NCI-H2171 (cell line): ENCODE measurements around the gene HLA-DPB1.
"Not testable (repeated sequence)": the region's sequence is repeated elsewhere in the genome, so short reads cannot be mapped to it uniquely, and the experiment has no call there.

ENCODE experiments used
- DNase-seq: peaks from one replicate; lab custom pipeline; 2025; lab: John Stamatoyannopoulos, UW

HLA-DPB1 gene

DNA sequence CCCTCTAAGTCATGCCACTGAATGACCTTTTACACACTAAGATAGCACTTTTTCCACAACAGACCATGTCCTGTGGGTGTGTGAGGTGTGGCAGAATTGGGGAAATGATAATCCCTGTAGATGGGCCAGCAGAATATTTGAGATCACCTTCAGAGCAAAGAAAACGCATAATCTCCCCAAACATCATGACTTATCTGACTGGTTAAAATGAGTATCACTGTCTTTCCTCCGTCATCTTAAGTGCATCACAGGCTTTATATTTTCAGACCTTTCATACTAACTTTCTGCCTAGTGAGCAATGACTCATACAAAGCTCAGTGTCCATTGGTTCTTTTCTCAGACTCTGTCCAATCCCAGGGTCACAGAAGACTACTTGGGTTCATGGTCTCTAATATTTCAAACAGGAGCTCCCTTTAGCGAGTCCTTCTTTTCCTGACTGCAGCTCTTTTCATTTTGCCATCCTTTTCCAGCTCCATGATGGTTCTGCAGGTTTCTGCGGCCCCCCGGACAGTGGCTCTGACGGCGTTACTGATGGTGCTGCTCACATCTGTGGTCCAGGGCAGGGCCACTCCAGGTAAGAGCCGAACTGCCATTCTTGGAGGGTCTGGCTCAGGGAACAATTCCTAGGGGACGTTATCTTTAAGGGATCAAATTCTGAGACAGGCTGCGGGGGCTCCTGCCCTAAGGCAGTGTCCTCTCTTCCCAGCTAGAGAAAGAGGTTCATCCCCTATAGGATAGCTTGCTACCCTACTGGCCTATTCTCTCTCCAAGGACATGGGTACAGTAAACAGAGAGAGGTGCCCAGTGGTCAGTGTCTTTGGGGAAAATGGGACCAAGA, at the start of gene HLA-DPB1:
HLA-DPB1 (plus strand) TSS at position 423 of the 838 bp plus-strand sequence; CDS start at position 475, 52 bp downstream.
- DNase-seq: no peak

DNA sequence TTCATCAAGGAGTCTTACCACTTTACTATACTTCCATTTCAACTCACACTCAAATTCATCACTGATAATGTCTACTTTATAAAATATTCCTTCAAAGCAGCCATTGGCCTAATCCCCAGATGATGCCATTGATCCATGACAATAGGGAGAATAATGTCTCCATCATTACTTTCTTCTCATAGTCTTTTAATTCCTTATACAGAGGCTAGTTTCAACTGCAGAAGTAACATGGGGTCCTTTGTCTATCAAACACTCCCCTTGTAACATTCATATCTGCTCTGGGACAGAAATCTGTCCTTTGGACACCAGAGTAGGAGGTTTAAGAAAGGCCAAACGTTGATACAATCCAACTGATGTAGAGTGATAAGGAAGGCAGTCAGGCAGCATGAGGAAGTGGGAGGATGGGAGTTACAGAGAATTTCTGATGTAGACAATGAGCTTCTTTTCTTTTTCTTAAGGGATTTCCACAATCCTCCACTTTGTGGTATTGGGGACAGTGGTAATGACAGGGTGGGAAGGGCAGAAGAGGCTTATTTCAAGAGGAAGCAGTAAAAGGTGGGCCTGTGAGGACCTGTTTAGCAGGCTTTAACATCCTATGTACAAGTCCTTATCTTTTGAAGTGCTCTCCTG, 47.5 kb upstream of the HLA-DPB1 start:
- no peak for DNase-seq

DNA sequence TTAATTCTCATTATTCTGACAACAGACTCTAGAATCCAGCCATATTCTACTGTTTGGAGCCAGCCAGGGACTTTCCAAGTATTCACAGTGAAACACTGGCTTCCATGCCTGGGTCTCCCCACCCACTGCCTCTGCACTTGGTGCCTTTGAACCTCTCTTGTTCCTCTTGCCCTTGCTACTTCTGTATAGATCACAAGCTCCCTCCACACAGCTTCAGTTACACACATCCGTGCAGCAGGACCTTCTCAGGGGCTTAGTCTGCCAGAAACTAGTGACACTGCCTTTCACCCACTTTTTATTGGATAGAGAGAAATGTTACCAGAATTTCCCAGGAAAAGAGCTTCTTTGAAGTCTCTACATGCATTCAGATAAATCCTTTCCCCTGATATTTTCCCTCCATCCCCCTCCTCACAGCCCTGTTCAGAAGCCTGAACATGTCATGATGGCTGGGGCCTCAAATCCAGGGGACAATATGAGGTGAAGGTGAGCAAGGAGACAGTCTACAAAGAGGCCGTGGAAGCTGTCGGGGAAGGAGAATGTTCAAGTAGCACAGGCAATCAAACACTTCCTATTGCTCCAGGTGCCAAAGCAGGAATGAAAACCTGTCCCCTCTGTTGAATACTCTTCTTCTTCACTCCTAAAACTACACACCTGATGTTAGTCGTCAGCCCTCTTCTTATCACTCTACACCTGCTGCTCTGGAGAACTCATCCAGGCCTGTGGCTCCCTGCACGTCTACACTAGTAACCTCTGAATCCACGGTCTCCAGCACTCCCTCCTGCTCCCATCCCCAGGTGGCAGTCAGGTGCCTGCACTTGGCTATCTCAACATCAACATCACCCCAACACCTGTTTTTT, 46.2 kb upstream of the HLA-DPB1 start:
- no peak for DNase-seq

DNA sequence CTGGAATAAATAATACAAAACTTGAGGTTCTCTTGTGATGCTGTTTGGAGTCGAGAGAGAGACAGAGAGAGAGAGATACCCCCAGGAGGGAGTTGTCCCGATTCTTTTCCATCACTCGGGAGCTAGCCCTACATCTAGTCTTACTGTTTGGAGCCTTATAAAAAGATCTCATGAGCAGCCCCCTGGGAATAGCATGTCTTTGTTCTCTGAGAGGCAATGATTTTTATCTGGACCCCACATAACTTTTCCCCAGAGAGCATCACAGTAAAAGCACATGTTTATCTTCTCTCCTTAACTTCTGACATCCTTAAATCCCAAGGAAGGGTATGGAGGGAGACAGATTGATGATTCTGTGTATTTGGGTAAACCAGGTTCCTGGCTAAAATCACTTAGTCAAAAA, 45.5 kb upstream of the HLA-DPB1 start:
- DNase-seq: no peak

DNA sequence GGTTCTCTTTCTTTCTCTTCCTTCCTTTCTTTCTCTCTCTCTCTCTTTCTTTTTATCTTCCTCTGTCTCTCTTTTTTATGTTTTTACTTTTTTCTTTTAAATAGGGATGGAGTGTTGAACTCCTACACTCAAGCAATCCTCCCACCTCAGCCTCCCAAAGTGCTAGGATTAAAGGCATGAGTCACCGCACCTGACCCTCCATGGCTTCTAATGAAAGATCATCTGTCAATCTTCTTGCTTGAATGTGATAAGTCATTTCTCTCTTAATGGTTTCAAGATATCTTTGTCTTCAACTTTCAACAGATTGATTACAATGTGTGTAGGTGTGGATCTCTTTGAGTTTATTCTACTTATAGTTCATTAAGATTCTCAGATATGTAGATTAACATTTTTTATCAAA, 41.2 kb upstream of the HLA-DPB1 start:
- no peak for DNase-seq

DNA sequence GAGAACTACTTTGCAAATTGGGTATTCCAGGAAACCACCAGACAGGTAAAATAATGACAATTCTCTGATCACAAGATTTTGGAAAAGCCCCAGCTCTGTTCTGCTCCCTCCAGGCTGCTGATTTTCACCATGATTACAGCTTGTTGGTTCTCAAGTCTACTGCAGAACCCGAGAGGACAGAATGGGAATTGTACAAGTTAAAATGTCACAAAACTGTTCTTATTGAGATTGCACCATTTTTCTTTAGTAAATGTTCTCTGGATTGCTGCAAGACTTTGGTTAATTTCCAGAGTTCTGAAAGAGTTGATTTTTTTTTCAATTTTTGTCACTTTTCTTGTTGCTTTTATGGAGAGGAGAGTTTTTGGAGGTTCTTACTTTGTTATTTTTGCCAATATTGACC, 39.3 kb upstream of the HLA-DPB1 start:
- no peak for DNase-seq

DNA sequence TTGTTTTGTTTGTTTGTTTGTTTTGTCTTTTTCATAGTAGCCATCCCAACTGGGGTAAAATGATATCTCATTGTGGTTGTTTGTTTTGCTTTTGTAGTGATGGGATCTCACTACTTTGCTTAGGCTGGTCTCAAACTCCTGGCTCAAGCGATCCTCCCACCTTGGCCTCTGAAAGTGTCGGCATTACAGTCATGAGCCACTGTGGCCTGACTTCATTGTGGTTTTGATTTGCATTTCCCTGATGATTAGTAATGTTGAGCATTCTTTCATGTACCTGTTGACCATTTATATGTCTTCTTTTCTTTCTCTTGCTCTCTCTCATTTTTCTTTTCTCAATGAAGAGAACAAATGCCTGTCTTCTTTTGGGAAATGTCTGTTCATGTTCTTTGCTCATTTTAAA, 35.6 kb upstream of the HLA-DPB1 start:
- DNase-seq: no peak

DNA sequence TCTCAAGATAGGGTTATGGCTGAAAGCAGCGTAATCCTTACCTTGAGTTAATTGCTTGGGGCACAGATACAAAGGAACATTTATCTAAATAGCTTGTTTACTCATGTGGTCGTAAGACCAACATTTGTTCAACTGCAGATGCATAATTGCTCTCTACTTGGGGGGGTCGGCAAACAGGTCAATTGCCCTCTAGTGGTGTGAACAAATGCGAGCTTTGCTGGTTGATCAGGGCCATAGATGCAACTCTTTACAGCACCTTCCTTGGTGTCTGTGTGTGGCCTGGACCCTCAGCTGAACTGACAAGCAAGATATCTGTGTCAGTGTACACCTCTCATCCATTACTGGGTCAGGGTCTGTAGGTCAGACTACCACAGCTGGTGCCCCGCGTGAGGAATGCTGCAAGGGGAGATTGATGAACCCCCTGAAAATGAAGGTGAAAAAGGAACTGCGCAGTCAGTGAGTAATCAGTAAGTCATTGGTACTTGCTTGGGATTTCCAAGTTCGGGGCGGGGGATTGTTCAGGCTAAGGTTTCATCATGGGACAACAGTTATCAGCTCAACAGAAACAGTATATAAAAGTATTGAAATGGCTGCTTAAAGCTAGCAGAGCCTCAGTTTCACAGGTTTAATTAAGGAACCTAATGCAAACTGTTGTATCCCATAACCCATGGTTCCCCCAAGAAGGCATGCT, 26.3 kb upstream of the HLA-DPB1 start:
- DNase-seq: no peak

DNA sequence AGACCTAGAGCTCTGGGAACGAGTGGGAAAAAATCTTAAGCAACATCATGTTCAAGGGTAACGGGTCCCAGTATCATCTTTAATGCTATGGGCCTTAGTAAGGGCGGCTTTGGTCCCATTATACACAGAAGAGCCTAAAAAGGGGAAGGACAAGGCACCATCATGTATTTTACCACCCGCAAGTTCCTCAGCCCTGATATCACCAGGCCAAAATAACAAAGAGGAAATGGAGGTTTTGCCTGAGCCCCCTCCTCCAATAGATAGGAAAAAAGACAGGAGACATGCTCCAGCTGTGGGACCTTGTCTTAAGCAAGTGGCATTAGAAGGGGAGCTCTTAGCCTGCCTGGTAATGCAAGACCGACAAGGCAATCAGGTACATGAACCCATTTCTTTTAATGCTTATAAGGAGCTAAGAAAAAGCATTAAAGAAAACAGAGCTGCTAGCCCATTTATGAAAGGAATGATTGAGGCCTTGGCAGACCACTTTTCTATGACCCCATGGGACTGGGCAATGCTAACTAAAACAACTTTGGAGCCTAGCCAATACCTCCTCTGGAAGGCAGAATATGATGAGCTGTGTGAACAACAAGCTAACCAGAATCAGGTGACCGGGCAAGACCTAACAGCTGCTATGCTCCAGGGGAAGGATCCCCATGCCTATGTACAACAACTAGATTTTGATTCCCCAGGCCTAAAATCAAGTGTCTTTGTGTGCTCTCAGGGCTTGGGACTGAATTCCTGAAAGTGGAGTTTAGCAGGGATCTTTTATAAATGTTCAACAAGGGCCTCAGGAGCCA, 25.6 kb upstream of the HLA-DPB1 start:
- DNase-seq: no peak

DNA sequence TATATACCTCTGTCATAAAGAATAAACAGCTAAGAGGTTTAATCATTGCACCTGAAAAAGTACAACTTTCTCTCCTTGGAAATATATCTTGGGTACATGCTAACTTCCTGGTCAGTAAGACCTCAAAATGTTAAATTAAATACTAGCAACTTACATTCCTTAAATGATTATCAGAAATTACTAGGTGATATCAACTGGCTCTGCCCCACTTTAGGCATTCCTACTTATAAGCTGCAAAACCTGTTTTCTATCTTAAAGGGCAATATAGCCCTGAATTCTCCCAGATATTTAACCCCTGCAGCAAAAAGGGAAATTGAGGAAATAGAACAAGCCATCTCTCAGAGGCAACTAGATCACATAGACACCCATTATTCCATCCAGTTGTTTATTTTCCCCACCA, 23.2 kb upstream of the HLA-DPB1 start:
- no peak for DNase-seq

DNA sequence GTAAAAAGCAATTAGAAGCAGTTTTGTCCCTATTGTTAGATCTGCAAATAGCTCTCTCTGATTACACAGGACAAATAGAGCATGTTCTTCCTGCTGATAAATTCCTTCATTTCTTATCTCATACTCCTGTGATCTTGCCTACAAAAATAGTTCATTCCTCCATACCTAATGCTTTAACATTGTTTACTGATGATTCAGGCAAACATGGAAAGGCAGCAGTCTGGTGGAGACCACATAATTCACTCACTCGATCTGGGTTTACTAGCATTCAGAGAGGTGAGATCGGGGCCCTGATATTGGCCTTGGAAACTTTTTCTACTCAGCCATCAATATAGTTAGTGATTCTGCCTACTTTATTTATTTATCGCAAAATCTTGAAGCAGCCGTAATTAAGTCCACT, 22.6 kb upstream of the HLA-DPB1 start:
- DNase-seq: no peak

DNA sequence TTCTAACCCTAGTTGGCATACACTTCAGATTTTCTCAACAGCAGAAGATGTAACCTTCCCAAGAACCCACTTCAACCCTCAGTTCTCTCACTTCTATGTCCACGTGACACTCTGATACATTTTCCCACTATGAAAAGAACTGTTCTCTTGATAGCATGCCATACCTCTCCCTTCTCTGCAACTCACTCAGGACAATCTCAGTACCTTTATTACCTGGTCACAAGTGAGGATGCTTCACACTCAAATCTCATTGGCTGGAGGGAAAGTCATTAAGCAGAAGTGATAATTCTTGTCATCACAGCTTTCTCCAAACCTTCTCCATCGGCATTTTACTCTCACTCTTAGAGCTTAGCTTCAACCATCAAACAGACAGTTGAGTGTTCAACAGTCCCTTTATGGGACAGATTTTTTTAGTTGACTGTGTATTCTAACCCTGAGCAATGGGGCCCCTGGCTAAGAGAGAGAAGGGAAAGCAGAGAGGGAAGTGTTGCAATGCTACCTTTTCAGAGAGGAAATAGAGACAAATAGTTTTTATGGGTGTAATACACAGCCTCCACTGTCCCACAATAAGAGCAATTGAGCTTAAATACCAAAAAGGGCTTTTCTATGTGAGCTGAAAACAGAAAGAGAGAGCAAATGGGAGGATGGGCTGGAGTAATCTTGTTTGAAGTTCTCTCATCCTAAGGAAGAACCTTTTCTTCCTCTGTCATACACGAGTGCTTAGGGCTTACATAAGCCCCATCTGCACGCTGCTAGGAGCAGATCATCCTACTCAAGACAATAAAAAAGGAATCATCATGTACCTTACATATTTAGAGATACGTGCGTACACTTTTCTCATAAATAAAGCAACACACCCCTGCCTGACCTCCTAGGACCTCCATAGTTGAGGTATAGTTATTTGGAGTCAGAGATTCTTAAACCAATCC, 18.3 kb upstream of the HLA-DPB1 start:
- DNase-seq: no peak

DNA sequence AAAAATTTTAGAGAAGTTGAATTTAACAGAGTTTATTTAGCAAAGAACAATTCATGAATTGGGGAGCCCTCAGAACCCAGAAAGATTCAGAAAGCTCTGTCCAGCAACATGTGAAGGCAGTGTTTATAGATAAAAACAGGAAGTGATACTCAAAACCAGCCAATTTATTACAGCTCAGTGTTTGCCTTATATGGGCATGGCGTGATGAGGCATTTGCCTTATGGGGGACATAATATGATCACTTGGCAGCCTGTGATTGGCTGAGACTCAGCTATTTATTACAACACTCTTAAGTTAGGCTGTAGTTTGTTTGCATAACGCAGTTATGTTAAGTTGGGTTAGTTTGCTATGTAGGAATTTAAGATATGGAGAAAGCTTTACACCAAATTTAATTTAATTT, 13.8 kb upstream of the HLA-DPB1 start:
- DNase-seq: no peak

DNA sequence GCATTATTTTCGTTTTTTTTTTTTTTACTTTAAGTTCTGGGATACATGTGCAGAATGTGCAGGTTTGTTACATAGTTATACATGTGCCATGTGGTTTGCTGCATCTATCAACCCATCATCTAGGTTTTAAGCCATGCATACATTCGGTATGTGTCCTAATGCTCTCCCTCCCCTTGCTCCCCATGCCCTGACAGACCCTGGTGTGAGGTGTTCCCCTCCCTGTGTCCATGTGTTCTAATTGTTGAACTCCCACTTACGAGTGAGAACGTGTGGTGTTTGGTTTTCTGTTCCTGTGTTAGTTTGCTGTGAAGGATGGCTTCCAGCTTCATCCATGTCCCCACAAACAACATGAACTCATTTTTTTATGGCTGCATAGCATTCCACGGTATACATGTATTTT, 12.4 kb upstream of the HLA-DPB1 start:
- DNase-seq: not testable (repeated sequence)

DNA sequence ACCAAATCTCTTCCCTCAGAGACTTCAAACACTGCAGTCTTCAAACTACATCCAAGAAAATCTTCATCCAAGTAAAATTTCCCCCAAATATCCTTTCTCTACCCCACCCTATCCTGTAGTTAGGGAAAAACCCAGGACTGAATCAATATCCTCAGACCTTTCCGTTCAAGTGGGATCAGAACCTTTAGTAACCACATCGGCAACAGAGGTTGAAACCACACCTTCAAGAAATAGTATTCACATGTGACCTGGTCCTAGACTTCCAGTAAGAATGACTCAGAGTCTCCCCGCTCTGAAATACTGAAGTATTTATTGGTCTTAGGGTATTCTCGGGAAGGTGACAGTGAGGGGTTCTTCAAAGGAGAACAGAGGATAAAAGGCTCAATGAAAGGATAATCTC, 11.1 kb upstream of the HLA-DPB1 start:
- no peak for DNase-seq

DNA sequence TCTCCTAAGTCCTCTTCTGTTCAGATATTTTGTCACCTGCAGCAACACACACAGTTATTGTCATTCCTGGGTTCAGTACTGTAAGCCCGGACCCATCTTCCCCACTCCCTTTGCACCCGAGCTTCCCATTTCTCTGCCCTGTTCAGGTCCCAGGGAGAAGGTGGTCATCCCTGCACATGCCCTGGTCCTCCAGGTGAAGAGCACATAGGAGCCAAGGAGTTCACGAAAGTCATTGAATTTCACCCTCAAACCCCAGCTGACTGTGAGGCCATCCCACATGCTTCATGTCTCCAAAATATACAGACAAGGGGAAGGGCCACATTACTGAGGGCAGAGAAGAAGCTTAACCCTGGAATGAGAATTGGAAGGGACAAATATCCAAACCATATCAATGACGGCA, 10.5 kb upstream of the HLA-DPB1 start:
- no peak for DNase-seq

DNA sequence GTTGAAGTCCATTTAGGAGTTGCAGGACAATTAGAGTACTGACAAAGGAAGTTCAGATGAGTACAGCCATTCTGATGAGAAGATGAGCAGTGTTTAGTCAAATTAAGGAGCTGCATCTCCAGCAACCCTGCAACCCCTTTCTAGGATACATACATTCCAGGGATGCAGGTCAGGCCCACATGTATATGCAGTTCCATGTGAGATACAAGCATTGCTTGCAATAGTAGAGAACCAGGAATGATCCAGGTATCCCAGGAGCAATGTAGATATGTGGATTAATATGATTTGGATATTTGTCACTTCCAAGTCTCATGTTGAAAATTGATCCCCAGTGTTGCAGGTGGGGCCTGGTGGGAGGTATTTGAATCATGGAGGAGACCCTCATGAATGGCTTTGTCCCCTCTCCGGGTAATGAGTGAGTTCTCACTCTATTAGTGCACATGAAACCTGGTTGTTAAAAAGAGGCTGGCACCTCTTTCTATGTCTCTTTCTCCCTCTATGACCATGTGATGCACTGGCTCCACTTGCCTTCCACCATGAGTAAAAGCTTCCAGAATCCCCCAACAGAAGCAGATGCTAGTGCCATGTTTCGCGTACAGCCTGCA, 8.8 kb upstream of the HLA-DPB1 start:
- no peak for DNase-seq

DNA sequence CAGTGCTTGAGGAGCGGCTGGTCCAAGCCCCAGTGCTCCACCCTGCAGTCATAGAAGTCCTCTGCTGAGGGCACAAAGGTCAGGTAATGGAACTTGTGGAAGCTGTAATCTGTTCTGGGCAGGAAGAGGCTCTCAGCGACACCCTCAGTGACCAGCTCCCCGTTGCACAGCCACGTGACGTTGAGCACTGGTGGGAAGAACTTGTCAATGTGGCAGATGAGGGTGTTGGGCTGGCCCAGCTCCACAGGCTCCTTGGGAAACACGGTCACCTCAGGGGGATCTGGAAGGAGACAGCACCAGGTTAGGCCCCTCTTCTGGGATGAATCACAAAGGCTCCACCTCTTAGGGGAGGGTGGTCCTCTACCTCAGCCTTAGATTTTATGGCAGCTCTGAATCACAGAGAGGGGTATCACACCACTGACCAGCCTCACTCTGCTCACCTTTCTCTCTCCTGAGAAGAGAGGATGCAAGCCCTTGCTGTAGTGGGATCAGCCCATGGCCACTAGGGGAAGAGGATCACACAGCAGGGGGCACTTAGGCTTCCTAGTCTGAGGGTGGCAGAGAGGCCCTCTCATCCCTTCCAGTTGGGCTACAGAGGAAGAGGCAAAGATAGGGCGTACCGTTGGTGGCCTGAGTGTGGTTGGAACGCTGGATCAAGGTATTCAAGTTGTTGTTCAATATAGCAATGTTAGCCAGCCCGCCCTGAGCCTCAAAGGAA, 6.6 kb upstream of the HLA-DPB1 start:
- DNase-seq: no peak

DNA sequence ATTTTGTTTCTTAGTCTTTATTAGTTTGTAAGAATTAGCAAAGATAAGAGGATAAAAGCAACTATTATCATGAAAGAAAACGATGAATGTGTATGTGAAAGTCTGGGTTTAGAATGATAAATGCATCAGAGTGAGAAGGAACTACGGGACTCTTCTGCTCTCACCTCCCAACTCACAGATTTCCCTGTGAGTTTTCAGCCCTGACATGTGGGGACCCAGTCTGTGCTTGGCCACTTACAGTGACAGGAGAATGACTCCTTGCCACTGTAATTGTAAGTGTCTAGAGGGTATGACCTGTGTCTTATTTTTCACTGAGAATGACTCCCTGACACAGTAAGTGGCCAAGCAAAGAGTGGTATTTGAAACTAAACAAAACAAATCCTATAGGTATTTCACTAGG, 4.9 kb upstream of the HLA-DPB1 start:
- no peak for DNase-seq
